ENCODE results near the gene MAP1S.

DNA sequence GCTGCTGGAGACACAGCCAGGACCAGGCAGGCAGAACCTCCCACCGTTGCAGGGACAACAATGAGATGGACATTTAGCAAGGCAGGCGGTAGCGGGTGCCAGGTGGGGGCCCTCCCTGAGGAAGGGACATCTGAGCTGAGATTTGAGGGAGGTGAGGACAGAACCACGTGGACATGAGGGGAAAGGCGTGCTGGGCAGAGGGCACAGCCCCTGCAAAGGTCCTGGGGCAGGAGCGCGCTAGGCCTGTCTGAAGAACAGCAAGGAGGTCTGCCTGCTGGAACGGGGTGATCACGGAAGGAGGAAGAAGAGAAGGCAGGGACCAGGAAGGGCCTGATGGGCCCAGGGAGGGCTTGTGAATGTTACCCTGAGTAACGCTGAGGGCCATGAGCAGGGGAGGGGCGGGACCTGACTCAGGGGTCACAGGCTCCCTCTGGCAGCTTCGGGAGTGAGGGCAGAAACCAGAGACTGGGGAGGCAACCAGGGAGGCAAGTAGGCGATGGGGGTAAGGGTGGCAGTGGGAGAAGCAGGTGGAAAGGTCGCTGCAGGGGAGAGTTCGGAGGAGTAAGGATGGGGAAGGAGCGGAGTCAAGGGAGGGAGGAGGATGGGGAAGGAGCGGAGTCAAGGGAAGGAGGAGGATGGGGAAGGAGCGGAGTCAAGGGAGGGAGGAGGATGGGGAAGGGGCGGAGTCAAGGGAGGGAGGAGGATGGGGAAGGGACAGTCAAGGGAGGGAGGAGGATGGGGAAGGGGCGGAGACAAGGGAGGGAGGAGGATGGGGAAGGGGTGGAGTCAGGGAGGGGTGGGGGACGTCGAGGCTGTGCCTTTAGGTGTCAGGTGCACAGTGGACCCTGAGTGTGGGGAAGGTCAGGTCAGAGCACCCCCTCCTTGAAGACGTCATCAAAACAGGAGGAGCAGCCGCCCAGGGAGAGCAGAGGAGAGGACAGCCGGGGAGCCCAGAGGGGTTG is 60.0 kb downstream of the MAP1S start:
- TF ChIP-seq RAD21 (IDR thresholded peaks at IDR 0.05; ENCODE audit: low read length) (no peak), POLR2A (IDR thresholded peaks at IDR 0.05; ENCODE audit: low read depth, low read length) (no peak)
- TF ChIP-seq, protein P1, sequence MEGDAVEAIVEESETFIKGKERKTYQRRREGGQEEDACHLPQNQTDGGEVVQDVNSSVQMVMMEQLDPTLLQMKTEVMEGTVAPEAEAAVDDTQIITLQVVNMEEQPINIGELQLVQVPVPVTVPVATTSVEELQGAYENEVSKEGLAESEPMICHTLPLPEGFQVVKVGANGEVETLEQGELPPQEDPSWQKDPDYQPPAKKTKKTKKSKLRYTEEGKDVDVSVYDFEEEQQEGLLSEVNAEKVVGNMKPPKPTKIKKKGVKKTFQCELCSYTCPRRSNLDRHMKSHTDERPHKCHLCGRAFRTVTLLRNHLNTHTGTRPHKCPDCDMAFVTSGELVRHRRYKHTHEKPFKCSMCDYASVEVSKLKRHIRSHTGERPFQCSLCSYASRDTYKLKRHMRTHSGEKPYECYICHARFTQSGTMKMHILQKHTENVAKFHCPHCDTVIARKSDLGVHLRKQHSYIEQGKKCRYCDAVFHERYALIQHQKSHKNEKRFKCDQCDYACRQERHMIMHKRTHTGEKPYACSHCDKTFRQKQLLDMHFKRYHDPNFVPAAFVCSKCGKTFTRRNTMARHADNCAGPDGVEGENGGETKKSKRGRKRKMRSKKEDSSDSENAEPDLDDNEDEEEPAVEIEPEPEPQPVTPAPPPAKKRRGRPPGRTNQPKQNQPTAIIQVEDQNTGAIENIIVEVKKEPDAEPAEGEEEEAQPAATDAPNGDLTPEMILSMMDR (conservative IDR thresholded peaks at IDR 0.05; ENCODE audit: low read depth, low read length) = no peak
